HG02884 (cell line): ENCODE measurements around the gene LYPLA2.
"Not testable (repeated sequence)": the region's sequence is repeated elsewhere in the genome, so short reads cannot be mapped to it uniquely, and the experiment has no call there.

Experiments used
- ATAC-seq: cut with Tn5 transposase; IDR thresholded peaks from one replicate; pipeline ENCODE4 v1.9.1; 2021; ENCODE audit warnings: mild to moderate bottlenecking, moderate library complexity; ENCODE audit not compliant: unreplicated experiment

Gene LYPLA2

DNA sequence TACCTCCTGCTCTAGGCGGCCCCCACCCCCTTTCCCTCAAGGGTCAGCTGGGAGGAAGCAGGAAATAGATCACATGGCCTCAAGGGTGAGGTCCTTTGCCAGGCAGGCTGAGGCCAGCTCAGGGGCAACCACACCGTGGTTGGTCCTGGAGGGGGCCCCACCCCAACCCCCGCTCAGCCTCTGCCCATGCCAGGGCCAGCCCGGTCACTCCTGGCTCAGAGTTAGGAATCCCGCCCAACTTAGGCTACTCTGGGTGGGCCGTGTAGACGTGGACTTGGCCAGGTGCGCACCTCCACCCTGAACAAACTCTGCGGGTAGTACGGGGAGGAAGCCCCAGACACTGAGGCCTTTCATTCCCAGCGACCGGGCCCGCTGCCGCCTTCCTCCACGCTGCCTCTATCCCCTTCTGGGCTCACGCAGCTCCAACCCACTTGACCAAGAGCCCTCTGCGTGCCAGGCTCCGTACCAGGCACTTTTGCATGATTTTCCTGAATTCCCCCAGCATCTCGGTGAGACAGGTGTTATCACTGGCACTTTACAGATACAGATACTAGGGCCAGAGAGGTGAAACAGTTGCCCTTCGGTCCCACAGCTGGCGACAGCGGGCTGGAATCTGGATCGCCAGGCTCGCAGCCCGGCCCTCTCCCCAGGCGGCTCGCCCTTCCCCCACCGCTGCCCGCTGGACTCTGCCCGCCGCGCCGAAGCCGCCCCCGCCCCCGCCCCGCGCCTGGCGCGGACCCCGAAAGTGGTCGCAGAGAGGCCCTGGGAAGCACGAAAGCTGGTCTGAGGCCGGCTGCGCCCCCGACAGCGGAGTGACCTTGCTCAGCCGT, 8.8 kb downstream of the LYPLA2 start:
- no peak for ATAC-seq

DNA sequence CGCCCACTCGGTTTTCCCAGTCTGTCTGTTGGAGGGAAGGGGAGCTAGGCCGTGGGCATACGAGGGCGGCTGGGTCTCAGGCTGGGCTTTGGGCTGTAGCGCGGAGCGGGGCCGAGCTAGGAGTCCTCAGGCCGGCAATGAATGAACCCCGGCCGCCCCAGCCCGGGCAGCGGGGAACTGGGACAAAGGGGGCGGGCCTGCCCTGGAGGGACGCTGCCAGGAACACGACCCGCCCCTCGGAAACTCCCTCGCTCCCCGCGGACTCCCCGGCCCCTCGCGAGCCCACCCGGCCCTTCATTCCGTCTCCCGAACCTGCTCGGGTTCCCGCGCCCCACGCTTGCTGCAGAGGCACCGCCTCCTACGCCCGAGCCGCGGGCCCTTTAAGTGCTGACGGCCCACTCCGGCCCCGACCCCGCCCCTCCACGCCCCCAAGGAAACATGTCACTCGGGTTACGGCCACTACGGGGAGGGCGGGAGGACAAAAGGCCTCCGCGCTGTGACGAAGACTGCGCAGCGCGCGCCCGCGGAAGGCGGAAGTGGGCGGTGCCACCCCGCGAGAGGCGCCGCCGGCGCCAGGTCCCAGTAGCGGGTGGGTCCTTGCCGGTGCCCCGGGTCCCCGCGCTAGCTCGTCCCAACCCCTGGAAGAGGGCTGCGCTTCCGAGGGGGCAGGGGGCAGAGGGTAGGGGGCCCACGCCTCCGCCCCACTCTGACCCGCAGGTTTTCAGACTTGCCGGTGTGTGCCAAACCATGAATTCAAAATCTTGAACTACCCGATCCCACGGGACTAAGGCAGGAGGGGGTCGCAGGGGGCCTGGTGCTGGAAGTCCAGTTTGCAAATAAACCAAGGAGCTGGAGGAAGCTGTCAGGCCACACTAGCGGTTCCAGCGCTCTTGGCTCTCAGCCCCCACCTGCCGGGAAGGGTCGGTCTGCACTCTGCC, 9.7 kb downstream of the LYPLA2 start, which contains the start of gene GALE:
Gene GALE (minus strand): TSS at position 355 of the 938 bp plus-strand sequence. CDS start 1,747 bp downstream, outside the sequence.
- ATAC-seq = peak; percentile 67

DNA sequence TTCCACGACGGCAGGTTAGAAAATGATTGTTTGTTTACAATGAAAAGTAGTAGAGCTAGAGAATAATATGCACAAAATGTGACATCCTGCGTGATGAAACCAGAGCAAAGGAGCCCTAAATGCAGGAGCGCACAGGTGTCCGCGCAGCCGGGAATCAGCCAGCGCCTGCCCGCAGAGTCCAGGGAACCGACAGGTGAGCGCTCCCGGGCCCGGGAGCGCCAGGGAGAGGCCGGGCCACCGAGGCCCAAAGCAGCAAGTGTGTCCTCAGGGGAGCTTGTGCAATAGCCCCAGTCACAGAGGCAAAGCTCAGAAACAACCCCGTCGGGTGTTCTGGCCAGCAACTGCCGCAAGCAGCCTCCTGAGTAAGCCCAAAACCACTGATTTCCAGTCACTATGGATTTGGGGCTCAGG, 10.4 kb downstream of the LYPLA2 start:
- no peak for ATAC-seq

DNA sequence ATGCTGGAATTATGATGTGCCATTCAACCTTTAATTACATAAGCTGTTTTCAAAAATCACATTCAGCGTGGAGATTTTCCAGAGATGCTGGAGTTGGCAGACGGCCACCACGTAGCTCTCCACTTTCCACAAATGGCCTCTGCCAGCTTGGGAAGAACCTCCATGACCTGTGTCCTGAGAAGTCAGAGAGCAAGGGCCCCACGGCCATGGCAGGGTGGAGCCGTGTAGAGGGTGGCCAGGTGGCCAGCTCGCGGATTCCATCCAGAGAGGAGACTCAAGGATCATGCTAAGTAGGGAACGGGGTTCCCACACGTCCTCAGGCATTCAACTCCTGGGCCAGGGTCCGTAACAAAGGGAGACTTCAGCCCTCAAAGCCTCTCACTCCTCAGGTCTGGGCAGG, 10.9 kb downstream of the LYPLA2 start:
- ATAC-seq = no peak

- not testable (repeated sequence) for ATAC-seq
Observed at GRCh38 chr1:23802809-23803342, 11.9 kb downstream of the LYPLA2 start.

- ATAC-seq = no peak
Observed at GRCh38 chr1:23803674-23804073, 12.7 kb downstream of the LYPLA2 start.

DNA sequence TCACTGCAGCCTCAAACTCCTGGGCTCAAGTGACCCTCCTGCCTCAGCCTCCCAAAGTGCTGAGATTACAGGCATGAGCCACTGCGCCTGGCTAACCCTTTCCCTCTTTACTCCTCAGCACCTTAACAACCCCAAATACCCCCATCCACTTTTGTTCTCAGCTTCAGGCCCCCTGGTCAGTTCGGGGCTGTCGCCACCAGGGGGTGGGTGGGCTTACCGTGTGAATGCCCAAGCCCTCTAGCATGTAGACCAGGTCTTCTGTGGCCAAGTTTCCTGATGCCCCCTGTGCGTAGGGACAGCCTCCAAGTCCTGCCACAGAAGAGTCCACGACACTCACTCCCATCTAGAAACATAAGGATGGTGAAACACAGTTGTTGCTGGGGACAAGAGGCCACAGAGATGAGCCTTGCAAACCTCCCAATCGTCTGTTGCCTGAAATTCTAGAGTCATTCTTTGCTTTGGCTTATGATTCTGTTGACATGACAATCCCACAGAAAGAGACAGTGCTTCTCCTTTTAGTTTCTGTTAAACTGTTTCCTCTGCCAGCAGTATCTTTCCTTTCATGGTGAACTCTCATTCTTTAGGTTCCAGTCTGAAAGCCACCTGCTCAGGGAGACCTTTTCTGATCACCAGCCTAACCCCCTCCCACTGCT, 13.4 kb downstream of the LYPLA2 start:
- no peak for ATAC-seq

- ATAC-seq = no peak
Observed at GRCh38 chr1:23805025-23805424, 14.1 kb downstream of the LYPLA2 start.

- no peak for ATAC-seq
Observed at GRCh38 chr1:23806280-23806679, 15.3 kb downstream of the LYPLA2 start.

DNA sequence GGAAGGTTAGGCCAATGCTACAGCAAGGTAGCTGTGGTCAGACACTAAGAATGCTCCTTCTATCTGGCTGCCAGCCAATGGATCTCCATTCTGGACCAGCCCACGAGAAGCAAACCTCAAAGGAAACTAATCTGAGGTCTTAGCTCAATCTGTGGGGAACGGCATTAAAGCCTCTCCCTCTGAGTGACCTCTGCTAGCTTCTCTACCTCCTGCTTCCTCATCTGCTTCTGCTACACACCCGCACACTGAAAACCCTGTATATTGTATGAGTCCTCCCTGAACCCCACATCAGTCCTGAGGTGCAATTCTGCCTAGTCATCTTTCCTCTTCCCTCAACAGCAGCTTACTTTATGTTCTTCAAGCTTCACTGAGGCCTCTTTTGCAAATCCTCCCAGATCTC, 16.5 kb downstream of the LYPLA2 start:
- ATAC-seq = no peak

- ATAC-seq = peak; percentile 63
Observed at GRCh38 chr1:23809751-23810171, 18.8 kb downstream of the LYPLA2 start.

DNA sequence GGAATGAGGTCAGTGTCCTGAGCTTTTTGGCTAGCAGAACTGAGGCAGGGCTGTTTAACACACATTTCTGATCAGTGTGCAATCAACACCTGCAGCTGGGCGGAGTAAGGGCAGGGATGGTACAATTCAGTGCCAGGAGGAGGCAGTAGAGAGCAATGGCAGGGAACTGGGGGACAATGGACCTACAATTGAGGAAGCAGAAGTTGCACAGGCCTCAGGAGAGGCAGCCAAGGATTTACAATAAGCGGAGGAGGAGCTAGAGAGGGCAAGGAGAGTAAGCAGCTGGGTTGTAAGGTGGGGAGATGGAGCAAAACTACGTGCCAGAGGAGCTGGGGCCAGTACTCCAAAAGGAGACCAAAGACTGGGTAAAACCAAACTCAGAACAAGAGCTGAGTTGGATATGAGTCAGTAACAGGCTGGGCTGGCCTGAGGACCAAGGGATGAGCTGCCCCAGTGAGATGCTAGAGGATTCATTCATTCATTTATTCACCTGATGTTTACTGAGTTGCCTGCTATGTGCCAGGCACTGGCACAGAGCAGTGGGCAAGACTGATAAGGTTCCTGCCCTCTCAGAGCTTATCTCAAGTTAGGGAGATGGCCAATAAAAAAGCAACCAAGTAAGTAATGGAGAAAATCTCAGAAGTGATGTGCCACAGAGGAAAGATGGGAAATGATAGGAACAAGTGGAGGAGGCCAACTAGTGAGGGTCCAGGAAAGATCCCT, 20.0 kb downstream of the LYPLA2 start:
- no peak for ATAC-seq

DNA sequence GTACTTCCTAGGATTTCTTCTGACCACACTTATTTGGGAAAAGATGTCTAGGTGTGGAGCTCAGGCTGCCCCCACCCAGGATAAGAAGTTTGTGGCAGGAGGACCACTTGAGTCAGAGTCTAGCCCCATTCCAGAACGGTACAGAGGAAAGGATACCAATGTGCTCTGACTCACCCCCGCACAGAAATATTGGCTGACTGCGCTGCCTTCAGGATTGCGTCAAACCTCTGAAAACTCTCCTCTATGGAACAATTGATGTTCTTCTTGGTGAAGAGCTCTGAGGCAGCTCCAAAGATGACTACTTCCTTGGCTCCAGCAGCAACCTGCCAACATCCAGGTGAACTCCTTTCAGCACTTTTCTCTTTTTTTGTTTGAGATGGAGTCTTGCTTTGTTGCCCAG, 23.1 kb downstream of the LYPLA2 start:
- no peak for ATAC-seq

- no peak for ATAC-seq
Observed at GRCh38 chr1:23816361-23816760, 25.4 kb downstream of the LYPLA2 start.

DNA sequence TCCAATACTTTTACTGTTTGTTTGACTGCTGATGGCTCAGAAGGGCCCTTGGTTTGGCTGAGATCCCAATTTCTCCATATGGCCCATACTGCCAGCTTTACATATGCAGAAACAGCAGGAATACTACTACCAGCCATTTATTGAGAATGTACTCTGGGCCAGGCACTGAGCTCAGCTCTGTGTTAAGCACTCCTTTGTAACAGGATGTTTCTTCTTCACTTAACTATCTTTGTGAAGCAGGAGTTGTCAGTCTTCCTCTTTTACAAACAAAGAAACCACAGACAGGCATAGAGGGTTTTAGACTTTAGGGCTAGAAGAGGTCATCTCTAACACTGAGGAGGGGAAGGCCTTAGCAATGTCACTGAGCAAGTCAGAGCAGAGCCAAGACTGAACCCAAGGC, 26.0 kb downstream of the LYPLA2 start:
- no peak for ATAC-seq

DNA sequence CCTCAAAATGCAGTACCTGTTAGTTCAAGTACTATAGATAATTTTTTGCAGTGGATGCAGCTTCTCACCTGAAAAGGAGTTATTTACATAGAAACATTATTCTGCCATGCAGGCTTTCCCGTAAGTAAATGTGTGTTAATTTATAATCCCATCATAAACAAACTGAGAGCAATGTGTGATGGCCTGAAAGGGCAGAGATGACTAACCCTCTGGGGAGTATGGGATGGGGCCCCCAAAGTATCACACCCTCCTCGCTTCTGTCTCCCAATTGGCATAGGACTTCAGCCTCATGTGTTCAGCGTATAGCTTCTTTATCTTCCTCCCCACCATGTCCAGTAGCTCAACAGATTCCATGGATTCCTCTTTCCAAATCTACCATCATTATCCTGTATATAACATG, 26.7 kb downstream of the LYPLA2 start:
- ATAC-seq = no peak

GRCh38 chr1:23823767-23824166, 32.8 kb downstream of the LYPLA2 start:
- ATAC-seq = no peak

- ATAC-seq = no peak
Observed at GRCh38 chr1:23824711-23825075, 33.7 kb downstream of the LYPLA2 start.

DNA sequence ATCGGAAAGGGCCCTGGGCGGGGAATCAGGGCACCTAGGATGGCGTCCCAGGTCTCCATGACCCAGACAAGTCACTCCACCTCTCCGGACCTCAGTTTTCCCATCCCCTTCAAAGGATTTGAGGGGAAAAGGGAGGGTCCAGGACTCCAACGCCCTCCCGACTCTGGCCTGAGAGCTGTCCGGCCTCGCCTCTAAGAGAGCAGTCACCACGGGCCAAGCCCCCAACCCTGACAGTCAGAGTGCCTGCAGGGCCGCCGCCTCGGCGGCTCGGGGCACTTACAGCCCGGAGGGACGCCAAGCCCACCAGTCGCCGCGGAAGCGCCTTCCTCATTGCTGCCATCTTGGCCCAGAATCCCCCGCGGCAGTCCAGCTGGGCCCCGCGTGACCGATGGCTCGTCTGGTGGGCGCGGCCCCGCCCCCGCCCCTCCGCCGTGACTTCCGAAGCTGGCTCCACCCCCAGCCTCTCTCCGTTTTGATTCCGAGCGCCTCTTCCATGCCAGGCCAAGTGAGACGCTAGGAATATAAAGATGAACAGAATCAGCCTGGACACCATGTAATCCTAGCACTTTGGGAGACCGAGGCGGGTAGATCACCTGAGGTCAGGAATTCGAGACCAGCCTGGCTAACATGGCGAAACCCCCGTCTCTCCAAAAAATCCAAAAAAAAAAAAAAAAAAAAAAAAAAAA, 34.3 kb downstream of the LYPLA2 start, which contains the start of gene HMGCL:
Gene HMGCL (minus strand): TSS at position 354 of the 686 bp plus-strand sequence. CDS start 14 bp downstream, at position 340.
- no peak for ATAC-seq
